AG09309 (cell line): ENCODE data around the gene COQ5.

Experiments
- DNase-seq: peaks from one replicate; pipeline ENCODE4 v3.0.0-alpha.2; 2010; ENCODE audit warnings: low read depth
- H3K4me3 ChIP-seq: 2 replicates; pipeline ENCODE4 v1.5.1; 2011; ENCODE audit warnings: mild to moderate bottlenecking, low read depth, low read length, moderate library complexity; ENCODE audit not compliant: control insufficient read depth
- TF ChIP-seq, protein P1 (sequence below): IDR thresholded peaks from 2 replicates; pipeline ENCODE4 v1.5.1; 2011; ENCODE audit warnings: mild to moderate bottlenecking, low read depth, low read length, inconsistent platforms; ENCODE audit not compliant: insufficient read depth, control insufficient read depth; ENCODE audit errors: missing control alignments

COQ5 gene, protein sequence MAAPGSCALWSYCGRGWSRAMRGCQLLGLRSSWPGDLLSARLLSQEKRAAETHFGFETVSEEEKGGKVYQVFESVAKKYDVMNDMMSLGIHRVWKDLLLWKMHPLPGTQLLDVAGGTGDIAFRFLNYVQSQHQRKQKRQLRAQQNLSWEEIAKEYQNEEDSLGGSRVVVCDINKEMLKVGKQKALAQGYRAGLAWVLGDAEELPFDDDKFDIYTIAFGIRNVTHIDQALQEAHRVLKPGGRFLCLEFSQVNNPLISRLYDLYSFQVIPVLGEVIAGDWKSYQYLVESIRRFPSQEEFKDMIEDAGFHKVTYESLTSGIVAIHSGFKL

DNA sequence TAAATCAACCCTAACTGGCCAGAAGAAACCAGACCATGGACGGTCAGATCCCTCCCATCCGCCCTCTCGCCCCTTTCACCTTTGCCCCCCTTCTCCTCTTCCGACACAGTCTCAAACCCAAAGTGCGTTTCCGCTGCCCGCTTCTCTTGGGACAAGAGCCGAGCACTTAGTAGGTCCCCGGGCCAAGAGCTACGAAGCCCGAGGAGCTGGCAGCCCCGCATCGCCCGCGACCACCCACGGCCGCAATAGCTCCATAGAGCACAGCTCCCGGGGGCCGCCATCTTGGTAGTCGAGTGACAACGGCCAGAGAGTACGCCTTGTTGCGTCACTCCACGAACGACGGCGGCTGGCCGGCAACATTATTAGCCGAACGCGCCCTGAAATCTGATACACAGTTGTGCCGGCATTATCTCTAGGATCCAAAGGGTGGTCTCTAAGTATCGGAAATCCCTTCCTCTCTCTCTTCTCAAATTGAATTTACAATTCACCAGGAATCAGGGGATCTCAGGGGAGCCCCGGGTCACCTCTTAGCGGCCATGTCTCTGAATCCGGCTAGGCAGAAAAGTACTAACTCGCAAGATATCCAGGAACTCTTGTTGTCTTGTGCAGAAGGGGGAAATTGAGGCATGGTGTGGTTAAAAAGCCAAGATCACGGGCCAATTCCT, at the start of gene COQ5:
COQ5 (minus strand) TSS at position 298 of the 665 bp plus-strand sequence; CDS start at position 281, 17 bp downstream.
- TF ChIP-seq, protein P1, sequence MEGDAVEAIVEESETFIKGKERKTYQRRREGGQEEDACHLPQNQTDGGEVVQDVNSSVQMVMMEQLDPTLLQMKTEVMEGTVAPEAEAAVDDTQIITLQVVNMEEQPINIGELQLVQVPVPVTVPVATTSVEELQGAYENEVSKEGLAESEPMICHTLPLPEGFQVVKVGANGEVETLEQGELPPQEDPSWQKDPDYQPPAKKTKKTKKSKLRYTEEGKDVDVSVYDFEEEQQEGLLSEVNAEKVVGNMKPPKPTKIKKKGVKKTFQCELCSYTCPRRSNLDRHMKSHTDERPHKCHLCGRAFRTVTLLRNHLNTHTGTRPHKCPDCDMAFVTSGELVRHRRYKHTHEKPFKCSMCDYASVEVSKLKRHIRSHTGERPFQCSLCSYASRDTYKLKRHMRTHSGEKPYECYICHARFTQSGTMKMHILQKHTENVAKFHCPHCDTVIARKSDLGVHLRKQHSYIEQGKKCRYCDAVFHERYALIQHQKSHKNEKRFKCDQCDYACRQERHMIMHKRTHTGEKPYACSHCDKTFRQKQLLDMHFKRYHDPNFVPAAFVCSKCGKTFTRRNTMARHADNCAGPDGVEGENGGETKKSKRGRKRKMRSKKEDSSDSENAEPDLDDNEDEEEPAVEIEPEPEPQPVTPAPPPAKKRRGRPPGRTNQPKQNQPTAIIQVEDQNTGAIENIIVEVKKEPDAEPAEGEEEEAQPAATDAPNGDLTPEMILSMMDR, result no peak
- no peak for DNase-seq
- H3K4me3 ChIP-seq, result peak within 1 kb of the TSS; percentile 85

DNA sequence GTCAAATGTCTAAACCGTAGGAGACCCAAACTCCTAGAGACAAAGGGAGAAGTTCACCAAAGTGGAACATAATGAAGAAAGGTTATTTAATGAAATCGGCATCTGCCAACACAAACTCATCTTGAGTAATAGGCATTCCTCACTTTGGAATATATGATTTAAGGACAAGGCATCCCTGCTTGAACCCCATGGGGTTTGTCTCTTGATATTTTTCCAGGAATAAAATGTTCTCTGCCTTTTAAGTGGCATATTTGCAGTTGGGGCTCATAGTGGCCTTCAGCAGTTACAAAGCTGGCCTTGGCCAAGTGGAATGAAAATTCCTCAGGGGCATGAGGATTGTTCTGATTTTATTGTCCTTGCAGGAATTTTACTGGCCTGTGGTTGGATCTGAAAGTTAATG, 45.1 kb upstream of the COQ5 start:
- no peak overlapping the region for H3K4me3 ChIP-seq
- TF ChIP-seq, protein P1, result no peak

DNA sequence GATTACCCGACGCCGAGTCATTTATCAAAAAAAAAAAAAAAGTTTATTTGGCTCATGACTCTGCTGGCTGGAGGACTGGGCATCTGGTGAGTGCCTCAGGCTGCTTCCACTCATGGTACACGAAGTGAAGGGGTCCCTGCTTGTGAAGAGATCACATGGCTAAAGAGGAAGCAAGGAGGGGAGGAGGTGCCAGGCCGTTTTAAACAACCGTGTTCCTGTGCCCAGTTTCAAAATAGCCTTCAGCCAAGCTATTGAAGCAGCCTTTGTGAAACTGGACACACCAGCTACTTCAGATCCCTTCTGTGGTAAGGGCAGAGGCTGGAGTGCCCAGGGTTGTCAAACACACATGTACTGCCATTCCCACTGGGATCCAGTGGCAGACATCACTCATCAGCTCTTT, 44.6 kb upstream of the COQ5 start:
- H3K4me3 ChIP-seq, result no peak overlapping the region
- no peak for DNase-seq
- TF ChIP-seq, protein P1, result no peak

More for the DNA sequence above, 45.1 kb upstream of the COQ5 start:
- DNase-seq, result no peak

DNA sequence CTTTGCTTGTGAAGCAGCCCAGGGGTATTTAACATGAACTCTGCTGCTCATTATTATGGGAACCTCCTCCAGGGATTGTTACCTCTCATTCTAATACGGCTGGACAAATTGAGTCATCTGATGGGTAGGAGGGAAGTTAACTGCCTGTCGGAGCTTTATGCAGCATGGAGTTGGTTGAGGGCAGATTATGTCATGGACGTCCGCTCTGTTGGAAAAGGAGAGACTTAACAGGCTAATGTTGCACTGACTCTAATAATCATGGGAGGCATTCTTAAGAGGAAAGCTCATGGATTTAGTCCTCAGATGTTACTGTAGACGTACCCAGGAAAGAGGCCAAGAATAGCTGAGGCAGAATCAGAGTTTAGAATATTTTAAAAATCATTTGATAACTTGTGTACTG, 42.3 kb upstream of the COQ5 start:
- no peak for DNase-seq

DNA sequence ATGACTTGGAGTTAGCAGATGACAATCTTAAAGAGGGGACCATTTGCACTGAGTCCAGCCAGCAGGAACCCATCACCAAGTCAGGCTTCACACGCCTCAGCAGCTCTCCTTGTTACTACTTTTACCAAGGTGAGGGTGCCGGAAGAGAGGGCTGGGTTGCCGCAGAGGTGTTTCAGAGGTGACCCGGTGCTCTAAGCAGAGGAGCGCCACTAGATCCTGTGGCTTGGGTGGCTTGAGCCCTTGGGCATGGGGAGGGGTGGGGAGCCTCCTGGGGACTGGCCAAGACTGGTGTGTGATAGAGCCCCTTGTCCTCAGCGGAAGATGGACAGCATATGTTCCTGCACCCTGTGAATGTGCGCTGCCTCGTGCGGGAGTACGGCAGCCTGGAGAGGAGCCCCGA, 34.5 kb upstream of the COQ5 start:
- no peak for DNase-seq
- no peak overlapping the region for H3K4me3 ChIP-seq
- TF ChIP-seq, protein P1, result no peak

More for the DNA sequence above, 42.3 kb upstream of the COQ5 start:
- TF ChIP-seq, protein P1, result no peak
- H3K4me3 ChIP-seq, result no peak overlapping the region

DNA sequence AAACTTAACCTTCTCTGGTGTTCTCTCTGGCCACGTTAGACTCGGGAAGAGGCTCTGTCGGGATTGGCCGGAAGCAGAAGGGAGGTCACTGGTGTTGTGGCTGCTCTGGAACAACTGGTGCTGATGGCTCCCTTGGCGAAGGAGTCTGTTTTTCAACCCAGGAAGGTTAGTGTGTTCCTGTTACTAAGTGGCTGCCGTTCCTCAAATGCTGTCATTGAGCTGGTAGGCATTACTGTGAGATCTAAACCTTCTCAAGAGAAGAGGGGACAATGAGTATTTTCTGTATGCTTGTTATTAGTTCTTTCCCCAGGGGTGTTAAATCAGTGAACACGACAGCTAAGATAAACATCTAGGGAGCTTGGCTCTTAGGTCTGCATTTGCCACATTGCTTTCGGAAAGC, 33.9 kb upstream of the COQ5 start:
- no peak for DNase-seq
- TF ChIP-seq, protein P1, result no peak
- H3K4me3 ChIP-seq, result no peak overlapping the region
